IMR-90 (cell line): ENCODE results near the gene CAPS2. TPM values are rescaled to one million over a fixed set of nuclear protein-coding genes. Genes with fewer than 3 reads are reported as not detected.
"Not testable (repeated sequence)": the region's sequence is repeated elsewhere in the genome, so short reads cannot be mapped to it uniquely, and the experiment has no call there.

Experiments
- ATAC-seq: fragments of 200-7000 bp; cut with Tn5 transposase; 2 replicates; pipeline ENCODE4 v1.9.1; 2020; ENCODE audit warnings: low read depth, mild to moderate bottlenecking, moderate library complexity
- BruUV-seq: library from RNA; stranded (reverse); fragments of 400-500 nt; replicated peaks from 2 replicates; lab custom pipeline; 2021; lab: Mats Ljungman, UMichigan
- CTCF ChIA-PET: fragments of 300-600 bp; formaldehyde crosslinking; extraction: SDS; loops from one replicate; lab custom pipeline; 2021; ENCODE audit warnings: antibody characterized with exemption; lab: Yijun Ruan, JAX
- POLR2A ChIA-PET: fragments of 300-600 bp; sonication (Branson Sonifier 250); formaldehyde crosslinking; loops from one replicate; lab custom pipeline; 2022; ENCODE audit warnings: antibody characterized with exemption; ENCODE audit not compliant: unreplicated experiment; lab: Charles Lee
- DNase-seq: peaks from one replicate; pipeline ENCODE4 v3.0.0; 2013
- H2AFZ ChIP-seq: replicated peaks from 2 replicates; pipeline ENCODE3; 2013; ENCODE audit warnings: low read length, mild to moderate bottlenecking; ENCODE audit not compliant: poor library complexity
- H2AK5ac ChIP-seq: 2 replicates; pipeline ENCODE4 v1.6.1; 2013; ENCODE audit warnings: low read depth, low read length, inconsistent platforms
- H2AK9ac ChIP-seq: replicated peaks from 2 replicates; pipeline ENCODE3; 2013; ENCODE audit warnings: mild to moderate bottlenecking, low read depth, low read length, moderate library complexity; ENCODE audit not compliant: poor library complexity
- H2BK120ac ChIP-seq: 2 replicates; pipeline ENCODE4 v1.6.1; 2013; ENCODE audit warnings: low read depth, low read length, inconsistent platforms
- H2BK15ac ChIP-seq: 3 replicates; pipeline ENCODE4 v1.6.1; 2013; ENCODE audit warnings: low read depth, low read length, inconsistent platforms
- H2BK20ac ChIP-seq: 2 replicates; pipeline ENCODE4 v1.6.1; 2013; ENCODE audit warnings: low read depth, mild to moderate bottlenecking, inconsistent platforms, low read length, moderate library complexity
- H2BK5ac ChIP-seq: 2 replicates; pipeline ENCODE4 v1.6.1; 2013; ENCODE audit warnings: mild to moderate bottlenecking, low read depth, low read length, inconsistent platforms; ENCODE audit not compliant: poor library complexity, severe bottlenecking
- H3K14ac ChIP-seq: replicated peaks from 2 replicates; pipeline ENCODE4 v1.6.1; 2013; ENCODE audit warnings: low read depth, low read length, inconsistent platforms
- H3K18ac ChIP-seq: 2 replicates; pipeline ENCODE4 v1.6.1; 2013; ENCODE audit warnings: low read depth, low read length, control low read depth
- H3K23ac ChIP-seq: 2 replicates; pipeline ENCODE4 v1.6.1; 2013; ENCODE audit warnings: low read depth, low read length, inconsistent platforms
- H3K27ac ChIP-seq: 2 replicates; pipeline ENCODE4 v1.5.1; 2013; ENCODE audit warnings: mild to moderate bottlenecking, control low read depth, low read length; ENCODE audit not compliant: insufficient read depth
- H3K27me3 ChIP-seq: 2 replicates; pipeline ENCODE4 v1.6.1; 2013; ENCODE audit warnings: low read length; ENCODE audit not compliant: control insufficient read depth, insufficient read depth
- H3K36me3 ChIP-seq: 2 replicates; pipeline ENCODE4 v1.6.1; 2013; ENCODE audit warnings: low read length, mixed read lengths; ENCODE audit not compliant: control insufficient read depth, insufficient read depth
- H3K4ac ChIP-seq: 2 replicates; pipeline ENCODE4 v1.6.1; 2013; ENCODE audit warnings: low read depth, low read length, inconsistent platforms
- H3K4me1 ChIP-seq: 2 replicates; pipeline ENCODE4 v1.6.1; 2013; ENCODE audit warnings: low read length, mixed read lengths; ENCODE audit not compliant: control insufficient read depth, insufficient read depth
- H3K4me2 ChIP-seq: 2 replicates; pipeline ENCODE4 v1.6.1; 2013; ENCODE audit warnings: low read depth, mild to moderate bottlenecking, control low read depth, low read length, moderate library complexity
- H3K4me3 ChIP-seq: 2 replicates; pipeline ENCODE4 v1.5.1; 2013; ENCODE audit warnings: low read depth, mild to moderate bottlenecking, control low read depth, low read length, moderate library complexity; ENCODE audit not compliant: insufficient read depth
- H3K56ac ChIP-seq: 2 replicates; pipeline ENCODE4 v1.6.1; 2013; ENCODE audit warnings: low read length, inconsistent platforms; ENCODE audit not compliant: insufficient read depth; ENCODE audit errors: extremely low read depth
- H3K79me1 ChIP-seq, 2 experiments: 2 replicates each; pipeline ENCODE4 v1.6.1; 2013; ENCODE audit warnings: low read length in 2 of 2, inconsistent platforms in 1 of 2, low read depth in 1 of 2
- H3K9ac ChIP-seq: 2 replicates; pipeline ENCODE4 v1.6.1; 2013; ENCODE audit warnings: low read depth, low read length, control low read depth
- H3K9me1 ChIP-seq: 2 replicates; pipeline ENCODE4 v1.6.1; 2013; ENCODE audit warnings: low read length, inconsistent platforms; ENCODE audit not compliant: insufficient read depth
- H3K9me3 ChIP-seq: 2 replicates; pipeline ENCODE4 v1.6.1; 2013; ENCODE audit warnings: low read length; ENCODE audit not compliant: control insufficient read depth, insufficient read depth
- H4K20me1 ChIP-seq: 2 replicates; pipeline ENCODE4 v1.6.1; 2013; ENCODE audit warnings: low read length, inconsistent platforms; ENCODE audit not compliant: insufficient read depth
- H4K5ac ChIP-seq: 2 replicates; pipeline ENCODE4 v1.6.1; 2013; ENCODE audit warnings: mild to moderate bottlenecking, low read depth, low read length, control low read depth
- H4K8ac ChIP-seq, 2 experiments: 2 replicates each; pipeline ENCODE4 v1.6.1; 2013; ENCODE audit warnings: low read depth in 2 of 2, low read length in 2 of 2, control low read depth in 1 of 2, inconsistent platforms in 1 of 2
- H4K91ac ChIP-seq: 2 replicates; pipeline ENCODE4 v1.6.1; 2013; ENCODE audit warnings: low read depth, low read length, inconsistent platforms; ENCODE audit not compliant: insufficient read depth
- WGBS, 2 experiments: methylation state at CpG; one replicate each; pipeline versions ENCODE4 v1.1.5 to v1.1.7; 2013; ENCODE audit warnings: missing lambda C conversion rate in 2 of 2; ENCODE audit not compliant: insufficient read length in 1 of 2; ENCODE audit errors: extremely low coverage in 2 of 2; 5-methylcytosine and 5-hydroxymethylcytosine counted together
- dilution Hi-C: fragments of 300-500 bp; cut with HindIII; formaldehyde crosslinking; loops from one replicate; pipeline ENCODE4 v1.14.3; 2018; ENCODE audit warnings: low sequenced_read_pairs; ENCODE audit not compliant: unreplicated experiment
- in situ Hi-C: fragments of 300-500 bp; cut with MboI; formaldehyde crosslinking; loops from 3 replicates; pipeline ENCODE4 v1.14.3; 2019; ENCODE audit warnings: low sequenced_read_pairs, inconsistent platforms, mixed read lengths
- intact Hi-C: fragments of 100-400 bp; cut with micrococcal nuclease; formaldehyde crosslinking; loops from 2 replicates; pipeline ENCODE4 v1.10.0; 2022
- polyA plus RNA-seq, 3 experiments: library from polyadenylated mRNA; depleted of rRNA; stranded (reverse); fragments of >200 nt; gene quantifications; 2 replicates each; pipeline ENCODE4 v1.2.3, GENCODE V29; 2012; ENCODE audit warnings: low replicate concordance in 1 of 3
- total RNA-seq: library from RNA; depleted of rRNA; stranded (reverse); fragments of >200 nt; gene quantifications from 2 replicates; pipeline ENCODE4 v1.2.3, GENCODE V29; 2012

Gene CAPS2
- total and polyA plus RNA-seq, 2 of the 4 experiments (the other 2 are of a cell fraction), result 1.2 to 2.7 TPM

DNA sequence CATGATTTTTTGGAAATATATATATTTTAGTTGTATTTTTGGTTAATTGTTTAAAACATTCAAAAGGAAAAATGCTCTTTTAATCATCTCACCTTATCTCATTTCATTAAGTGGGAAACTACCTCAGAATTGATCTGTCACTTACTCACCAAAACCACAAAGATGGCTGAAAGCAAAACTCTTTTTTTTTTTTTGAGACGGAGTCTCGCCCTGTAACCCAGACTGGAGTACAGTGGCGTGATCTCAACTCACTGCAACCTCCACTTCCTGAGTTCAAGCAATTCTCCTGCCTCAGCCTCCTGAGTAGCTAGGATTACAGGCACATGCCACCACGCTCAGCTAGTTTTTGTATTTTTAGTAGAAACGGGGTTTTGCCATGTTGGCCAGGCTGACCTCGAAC, 16.1 kb upstream of the CAPS2 start:
- H3K18ac ChIP-seq, H3K27ac ChIP-seq, BruUV-seq, intact Hi-C loops, H4K20me1 ChIP-seq, H4K8ac ChIP-seq, dilution Hi-C loops, H2BK15ac ChIP-seq, H2AK9ac ChIP-seq, H2BK120ac ChIP-seq, H2AK5ac ChIP-seq, H3K79me1 ChIP-seq, POLR2A ChIA-PET, H3K27me3 ChIP-seq, CTCF ChIA-PET, ATAC-seq, H3K4ac ChIP-seq, H4K5ac ChIP-seq, H3K56ac ChIP-seq, H3K36me3 ChIP-seq, H3K23ac ChIP-seq, H3K14ac ChIP-seq, H3K4me1 ChIP-seq, DNase-seq, H3K4me2 ChIP-seq, H2AFZ ChIP-seq, H3K9me1 ChIP-seq, H4K91ac ChIP-seq, H2BK20ac ChIP-seq, H3K9ac ChIP-seq, H3K9me3 ChIP-seq, H2BK5ac ChIP-seq, H3K4me3 ChIP-seq: not testable (repeated sequence)
- in situ Hi-C loops, result loop anchor here (25.0 kb wide), 1 partner anchor 691 kb away; the partner anchor contains the start of gene PHLDA1
- no CpG with 5 or more reads among the region's 6 CpGs for WGBS, 2 experiments
